Measurements from ENCODE around the gene FN1.

FN1 gene

GRCh38 chr2:215476424-215476823 is 40.6 kb upstream of the FN1 start:
- no peak overlapping the region for H3K4me3 ChIP-seq (ENCODE audit: low read length)
- no peak for DNase-seq (ENCODE audit: low read depth)
- TF ChIP-seq CTCF (IDR thresholded peaks at IDR 0.05; ENCODE audit: insufficient read depth, low read depth, low read length, missing control alignments), result no peak

- no peak for TF ChIP-seq CTCF (IDR thresholded peaks at IDR 0.05; ENCODE audit: insufficient read depth, low read depth, low read length, missing control alignments)
- no peak for DNase-seq (ENCODE audit: low read depth)
- no peak overlapping the region for H3K4me3 ChIP-seq (ENCODE audit: low read length)
Measured at GRCh38 chr2:215466097-215466909, 30.4 kb upstream of the FN1 start.

- DNase-seq (ENCODE audit: low read depth), result peak; percentile 65
- no peak overlapping the region for H3K4me3 ChIP-seq (ENCODE audit: low read length)
- no peak for TF ChIP-seq CTCF (IDR thresholded peaks at IDR 0.05; ENCODE audit: insufficient read depth, low read depth, low read length, missing control alignments)
Measured at GRCh38 chr2:215465256-215465655, 29.4 kb upstream of the FN1 start.

- no peak overlapping the region for H3K4me3 ChIP-seq (ENCODE audit: low read length)
- TF ChIP-seq CTCF (IDR thresholded peaks at IDR 0.05; ENCODE audit: insufficient read depth, low read depth, low read length, missing control alignments), result no peak
- peak; percentile 66 for DNase-seq (ENCODE audit: low read depth)
Measured at GRCh38 chr2:215461836-215462532, 26.1 kb upstream of the FN1 start.

GRCh38 chr2:215460682-215461382 is 25.0 kb upstream of the FN1 start:
- DNase-seq (ENCODE audit: low read depth), result peak; percentile 74
- no peak for TF ChIP-seq CTCF (IDR thresholded peaks at IDR 0.05; ENCODE audit: insufficient read depth, low read depth, low read length, missing control alignments)
- H3K4me3 ChIP-seq (ENCODE audit: low read length), result no peak overlapping the region

GRCh38 chr2:215455958-215456357 is 20.1 kb upstream of the FN1 start:
- no peak overlapping the region for H3K4me3 ChIP-seq (ENCODE audit: low read length)
- TF ChIP-seq CTCF (IDR thresholded peaks at IDR 0.05; ENCODE audit: insufficient read depth, low read depth, low read length, missing control alignments), result no peak

More at GRCh38 chr2:215455958-215456357, 20.1 kb upstream of the FN1 start:
- DNase-seq (ENCODE audit: low read depth), result no peak

Data from epithelial cell of esophagus (primary cell).